Measurements from ENCODE around the gene HIP1.
"Not testable (repeated sequence)": the region's sequence is repeated elsewhere in the genome, so short reads cannot be mapped to it uniquely, and the experiment has no call there.

The HIP1 gene

GRCh38 chr7:75738604-75738974, at the start of gene HIP1:
Gene HIP1 (minus strand): TSS chr7:75738941. CDS start chr7:75738920, 21 bp downstream.
- no peak for DNase-seq

DNA sequence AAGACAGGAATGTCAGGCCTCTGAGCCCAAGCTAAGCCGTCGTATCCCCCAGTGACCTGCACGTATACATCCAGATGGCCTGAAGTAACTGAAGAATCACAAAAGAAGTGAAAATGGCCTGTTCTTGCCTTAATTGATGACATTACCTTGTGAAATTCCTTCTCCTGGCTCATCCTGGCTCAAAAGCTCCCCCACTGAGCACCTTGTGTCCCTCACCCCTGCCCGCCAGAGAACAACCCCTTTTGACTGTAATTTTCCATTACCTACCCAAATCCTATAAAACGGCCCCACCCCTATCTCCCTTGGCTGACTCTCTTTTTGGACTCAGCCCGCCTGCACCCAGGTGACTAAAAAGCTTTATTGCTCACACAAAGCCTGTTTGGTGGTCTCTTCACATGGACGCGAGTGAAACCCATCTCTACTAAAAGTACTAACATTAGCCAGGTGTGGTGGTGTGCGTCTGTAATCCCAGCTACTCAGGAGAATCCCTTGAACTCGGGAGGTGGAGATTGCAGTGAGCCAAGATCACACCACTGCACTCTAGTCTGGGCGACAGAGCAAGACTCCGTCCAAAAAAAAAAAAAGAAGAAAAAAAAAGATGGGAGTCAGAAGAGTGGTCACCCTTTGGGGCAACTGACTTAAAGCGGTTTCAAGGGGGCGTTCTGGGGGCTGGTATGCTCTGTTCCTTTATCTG, 49.6 kb upstream of the HIP1 start:
- DNase-seq: not testable (repeated sequence)

DNA sequence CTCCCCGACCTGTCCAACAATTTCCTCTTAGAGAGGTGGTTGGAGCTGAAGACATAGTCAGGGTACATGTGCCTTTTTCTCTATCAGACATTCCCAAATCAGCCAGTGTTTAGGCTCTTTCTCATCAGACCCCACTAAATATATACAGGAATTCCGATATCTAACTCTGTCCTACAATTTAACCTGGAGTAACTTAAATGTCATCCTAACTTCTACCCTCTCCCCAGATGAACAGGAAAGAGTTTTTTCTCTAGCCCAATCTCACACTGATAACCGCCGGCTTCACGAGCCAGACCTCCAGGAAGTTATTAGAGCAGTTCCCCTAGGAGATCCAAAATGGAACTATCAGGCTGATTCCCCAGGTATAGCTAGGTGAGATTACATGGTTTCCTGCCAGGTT, 44.3 kb upstream of the HIP1 start:
- not testable (repeated sequence) for DNase-seq

- DNase-seq: not testable (repeated sequence)
These were observed 42.0 kb upstream of the HIP1 start for GRCh38 chr7:75780647-75781273.

DNA sequence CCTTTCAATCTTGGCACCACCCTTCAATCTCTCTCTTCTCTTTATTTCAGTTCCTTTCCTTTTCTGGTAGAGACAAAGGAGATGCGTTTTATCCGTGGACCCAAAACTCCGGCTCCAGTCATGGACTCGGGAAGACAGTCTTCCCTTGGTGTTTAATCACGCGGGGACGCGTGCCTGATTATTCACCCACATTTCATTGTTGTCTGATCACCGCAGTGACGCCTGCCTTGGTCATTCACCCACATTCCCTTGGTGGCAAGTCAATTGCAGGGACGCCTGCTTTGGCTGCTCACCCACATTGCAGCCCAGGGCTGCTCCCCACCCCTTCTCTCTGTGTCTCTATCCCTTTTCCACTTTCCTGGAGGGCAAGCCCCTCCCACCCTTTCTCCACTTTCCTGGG, 40.8 kb upstream of the HIP1 start:
- not testable (repeated sequence) for DNase-seq

GRCh38 chr7:75779035-75779434, 40.3 kb upstream of the HIP1 start:
- DNase-seq: not testable (repeated sequence)

DNA sequence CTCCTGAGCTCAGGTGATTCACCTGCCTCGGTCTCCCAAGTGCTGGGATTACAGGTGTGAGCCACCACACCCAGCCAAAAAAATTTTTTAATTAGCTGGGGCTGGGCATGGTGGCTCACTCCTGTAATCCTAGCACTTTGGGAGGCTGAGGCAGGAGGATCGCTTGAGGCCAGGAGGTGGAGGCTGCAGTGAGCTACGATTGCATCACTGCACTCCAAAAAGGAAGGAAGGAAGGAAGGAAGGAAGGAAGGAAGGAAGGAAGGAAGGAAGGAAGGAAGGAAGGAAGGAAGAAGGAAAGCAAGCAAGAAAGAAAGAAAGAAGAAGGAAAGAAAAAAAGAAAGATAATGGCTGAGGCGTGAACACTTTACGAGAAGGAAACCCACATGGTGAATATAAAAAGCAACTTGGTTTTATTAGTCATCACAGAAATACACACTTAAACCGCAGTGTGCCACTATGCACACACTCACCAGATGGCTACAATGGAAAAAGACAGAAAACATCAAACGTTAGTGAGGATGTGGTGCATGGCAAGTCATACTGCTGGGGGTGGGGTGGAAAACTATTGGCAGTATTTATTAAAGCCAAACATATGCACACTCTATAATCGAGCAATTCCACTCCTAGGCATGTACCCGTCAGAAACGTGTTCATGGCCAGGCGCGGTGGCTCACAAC, 37.7 kb upstream of the HIP1 start:
- no peak for DNase-seq

- DNase-seq: not testable (repeated sequence)
These were observed 35.2 kb upstream of the HIP1 start for GRCh38 chr7:75773958-75774357.

GRCh38 chr7:75772081-75773077, 33.6 kb upstream of the HIP1 start, which contains the start of gene CCL26:
Gene CCL26 (minus strand): TSS chr7:75772211. CDS start chr7:75772176, 35 bp downstream.
- DNase-seq: peak; percentile 13

DNA sequence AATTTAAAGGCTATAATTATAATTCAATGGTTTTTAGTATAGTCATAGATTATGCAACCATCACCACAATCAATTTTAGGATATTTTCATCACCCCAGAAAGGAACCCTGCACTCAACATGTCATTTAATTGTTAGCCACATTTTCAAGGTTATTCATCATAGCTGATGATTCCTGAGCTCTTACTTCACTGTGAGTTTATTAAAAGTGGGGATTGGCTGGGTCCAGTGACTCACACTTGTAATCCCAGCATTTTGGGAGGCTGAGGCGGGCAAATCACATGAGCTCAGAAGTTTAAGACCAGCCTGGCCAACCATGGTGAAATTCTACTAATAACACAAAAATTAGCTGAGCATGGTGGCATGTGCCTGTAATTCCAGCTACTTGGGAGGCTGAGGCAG, 32.5 kb upstream of the HIP1 start:
- no peak for DNase-seq

GRCh38 chr7:75762350-75762917, 23.7 kb upstream of the HIP1 start:
- peak; percentile 54 for DNase-seq

DNA sequence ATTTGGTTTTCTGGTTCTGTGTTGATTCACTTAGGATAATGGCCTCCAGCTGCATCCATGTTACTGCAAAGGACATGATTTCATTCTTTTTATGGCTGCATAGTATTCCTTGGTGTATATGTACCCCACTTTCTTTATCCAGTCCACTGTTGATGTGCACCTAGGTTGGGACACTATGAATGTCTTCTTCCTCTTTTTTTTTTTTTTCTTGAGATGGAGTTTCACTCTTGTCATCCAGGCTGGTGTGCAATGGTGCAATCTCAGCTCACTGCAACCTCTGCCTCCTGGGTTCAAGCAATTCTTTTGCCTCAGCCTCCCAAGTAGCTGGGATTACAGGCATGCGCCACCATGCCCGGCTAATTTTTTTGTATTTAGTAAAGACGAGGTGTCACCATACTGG, 23.1 kb upstream of the HIP1 start:
- not testable (repeated sequence) for DNase-seq

- DNase-seq: no peak
These were observed 19.8 kb upstream of the HIP1 start for GRCh38 chr7:75758491-75758890.

DNA sequence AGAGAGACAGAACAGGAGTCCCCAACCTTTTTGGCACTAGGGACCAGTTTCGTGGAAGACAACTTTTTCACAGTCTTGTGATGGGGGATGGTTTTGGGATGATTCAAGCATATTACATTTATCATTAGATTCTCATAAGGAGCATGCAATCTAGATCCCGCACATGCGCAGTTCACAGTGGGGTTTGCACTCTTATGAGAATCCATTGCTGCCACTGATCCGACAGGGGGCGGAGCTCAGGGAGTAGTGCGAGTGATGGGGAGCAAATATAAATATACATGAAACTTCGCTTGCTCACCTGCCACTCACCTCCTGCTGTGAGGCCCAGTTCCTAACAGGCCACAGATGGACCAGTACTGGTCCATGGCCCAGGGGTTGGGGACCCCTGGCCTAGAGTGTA, 19.1 kb upstream of the HIP1 start:
- DNase-seq: no peak

DNA sequence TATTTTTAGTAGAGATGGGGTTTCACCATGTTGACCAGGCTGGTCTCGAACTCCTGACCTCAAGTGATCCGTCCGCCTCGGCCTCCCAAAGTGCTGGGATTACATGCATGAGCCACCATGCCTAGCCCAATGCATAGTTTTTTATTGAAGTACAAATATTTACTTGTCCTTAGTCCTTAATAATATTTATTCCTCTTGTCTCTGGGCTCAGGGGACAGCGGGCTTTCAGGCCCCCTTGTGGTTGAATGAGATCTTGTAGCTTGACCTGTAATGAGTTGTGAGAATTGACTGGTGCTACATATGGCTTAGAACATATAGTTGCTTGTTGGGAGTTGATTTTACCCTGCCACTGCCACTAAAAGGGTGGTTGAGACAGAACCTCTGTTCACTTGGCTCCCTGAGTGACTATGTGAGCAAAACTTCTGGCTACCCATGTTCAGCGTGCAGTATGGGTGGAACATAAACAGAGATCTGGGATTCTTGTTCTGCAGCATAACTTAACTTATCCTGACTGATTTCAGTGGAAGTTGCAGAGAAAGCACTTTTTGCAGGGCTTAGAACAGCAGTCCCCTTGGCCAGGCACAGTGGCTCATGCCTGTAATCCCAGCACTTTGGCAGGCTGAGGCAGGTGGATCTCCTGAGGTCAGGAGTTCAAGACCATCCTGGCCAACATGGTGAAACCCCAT, 18.4 kb upstream of the HIP1 start:
- DNase-seq: no peak

- DNase-seq: no peak
These were observed 17.7 kb upstream of the HIP1 start for GRCh38 chr7:75756206-75756990.

DNA sequence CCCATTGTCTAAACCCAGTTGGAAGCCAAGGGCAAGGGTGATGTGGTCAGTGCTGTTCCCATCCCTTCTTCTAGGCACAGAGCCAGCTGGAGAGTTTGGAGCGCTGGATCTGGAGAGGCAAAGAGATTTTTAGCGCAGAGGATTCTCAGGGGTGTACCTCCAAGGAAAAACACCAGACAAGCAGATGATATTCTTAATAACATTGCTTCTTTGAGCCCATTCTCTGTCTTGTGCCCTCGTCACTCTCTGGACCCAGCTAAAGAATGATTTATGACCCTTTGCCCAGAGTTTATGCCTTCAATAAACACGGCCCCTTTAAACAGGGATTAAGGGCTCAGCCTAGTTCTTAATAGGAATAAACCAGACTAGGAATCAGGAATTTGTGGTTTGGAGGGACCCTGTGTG, 4.7 kb upstream of the HIP1 start:
- no peak for DNase-seq

DNA sequence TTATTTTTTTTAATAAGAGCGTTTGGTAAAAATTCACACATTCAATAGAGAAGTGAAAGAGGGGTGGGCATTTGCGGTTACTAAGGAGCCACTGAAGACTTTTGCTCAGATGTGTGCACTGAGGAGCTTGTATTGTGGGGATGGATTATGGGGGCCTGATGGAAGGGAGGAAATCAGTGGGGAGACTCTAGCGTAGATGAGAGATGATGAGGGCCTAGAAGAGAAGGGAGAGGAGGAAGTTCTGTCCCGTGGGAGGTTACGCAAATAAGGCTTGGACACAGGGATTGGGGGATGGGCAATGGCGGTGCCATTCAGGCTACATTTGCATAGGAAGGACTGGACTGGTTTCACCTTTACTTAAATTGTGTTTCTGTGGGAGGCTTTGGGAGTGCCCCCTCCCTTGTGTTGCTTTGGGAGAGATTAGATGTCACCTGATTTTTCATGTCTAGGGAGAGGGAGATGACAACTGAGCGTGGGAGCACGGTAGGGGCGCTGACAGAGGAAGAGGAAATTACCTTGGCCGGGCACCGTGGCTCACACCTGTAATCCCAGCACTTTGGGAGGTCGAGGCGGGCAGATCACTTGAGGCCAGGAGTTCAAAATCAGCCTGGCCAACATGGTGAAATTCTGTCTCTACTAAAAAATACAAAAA, 2.2 kb upstream of the HIP1 start:
- peak; percentile 48 for DNase-seq

- no peak for DNase-seq
These were observed 1.3 kb upstream of the HIP1 start for GRCh38 chr7:75739796-75740672.

Data from GF-D8 (cell line).